Liver (tissue), 3 donors: Measurements from ENCODE around the gene ITIH5.

Experiments used
- RXRA ChIP-seq, 2 donors: IDR thresholded peaks; 2 replicates each; pipeline ENCODE4 v1.6.1; 2017 to 2018; ENCODE audit warnings: antibody characterized with exemption in 2 of 2, mild to moderate bottlenecking in 1 of 2
- SP1 ChIP-seq: IDR thresholded peaks from 2 replicates; pipeline ENCODE4 v1.6.1; 2018; ENCODE audit warnings: antibody characterized with exemption, mild to moderate bottlenecking
- TF ChIP-seq, protein P1 (sequence below): IDR thresholded peaks from 2 replicates; pipeline ENCODE4 v1.6.1; 2016; ENCODE audit warnings: antibody characterized with exemption
- TF ChIP-seq, protein P2 (sequence below): fragments of 150-350 bp; IDR thresholded peaks from 2 replicates; pipeline ENCODE4 v1.5.1; 2017; ENCODE audit warnings: improper control_type of control experiment, low read depth, low read length; ENCODE audit not compliant: missing input control
- donor health status: healthy.
- donor health status: healthy.

DNA sequence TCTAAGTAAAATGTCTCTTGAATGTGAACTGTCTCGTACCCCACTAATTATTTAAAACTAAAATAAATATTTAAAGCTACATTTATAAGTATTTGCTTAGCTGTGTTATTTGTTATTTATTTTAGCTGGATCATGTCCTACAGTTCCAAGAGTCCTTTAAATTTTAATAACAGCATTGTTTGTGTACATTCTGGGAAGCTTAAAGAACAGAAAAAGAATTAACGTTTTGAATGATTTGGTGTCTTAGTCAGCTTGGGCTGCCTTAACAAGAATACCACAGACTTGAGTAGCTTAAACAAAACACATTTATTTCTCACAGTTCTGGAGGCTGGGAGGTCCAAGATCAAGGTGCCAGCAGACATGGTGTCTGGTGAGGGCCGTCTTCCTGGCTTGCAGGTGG is 107.4 kb downstream of the ITIH5 start:
- no peak for TF ChIP-seq SP1
- TF ChIP-seq, protein P1, sequence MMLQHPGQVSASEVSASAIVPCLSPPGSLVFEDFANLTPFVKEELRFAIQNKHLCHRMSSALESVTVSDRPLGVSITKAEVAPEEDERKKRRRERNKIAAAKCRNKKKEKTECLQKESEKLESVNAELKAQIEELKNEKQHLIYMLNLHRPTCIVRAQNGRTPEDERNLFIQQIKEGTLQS = no peak
- TF ChIP-seq, protein P2, sequence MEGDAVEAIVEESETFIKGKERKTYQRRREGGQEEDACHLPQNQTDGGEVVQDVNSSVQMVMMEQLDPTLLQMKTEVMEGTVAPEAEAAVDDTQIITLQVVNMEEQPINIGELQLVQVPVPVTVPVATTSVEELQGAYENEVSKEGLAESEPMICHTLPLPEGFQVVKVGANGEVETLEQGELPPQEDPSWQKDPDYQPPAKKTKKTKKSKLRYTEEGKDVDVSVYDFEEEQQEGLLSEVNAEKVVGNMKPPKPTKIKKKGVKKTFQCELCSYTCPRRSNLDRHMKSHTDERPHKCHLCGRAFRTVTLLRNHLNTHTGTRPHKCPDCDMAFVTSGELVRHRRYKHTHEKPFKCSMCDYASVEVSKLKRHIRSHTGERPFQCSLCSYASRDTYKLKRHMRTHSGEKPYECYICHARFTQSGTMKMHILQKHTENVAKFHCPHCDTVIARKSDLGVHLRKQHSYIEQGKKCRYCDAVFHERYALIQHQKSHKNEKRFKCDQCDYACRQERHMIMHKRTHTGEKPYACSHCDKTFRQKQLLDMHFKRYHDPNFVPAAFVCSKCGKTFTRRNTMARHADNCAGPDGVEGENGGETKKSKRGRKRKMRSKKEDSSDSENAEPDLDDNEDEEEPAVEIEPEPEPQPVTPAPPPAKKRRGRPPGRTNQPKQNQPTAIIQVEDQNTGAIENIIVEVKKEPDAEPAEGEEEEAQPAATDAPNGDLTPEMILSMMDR = no peak
- TF ChIP-seq RXRA (IDR thresholded peaks at IDR 0.05) = no peak
